AG09309 (cell line): Measurements from ENCODE around the gene CDR2L.
A peak's percentile ranks its signal among the peaks of the same experiment; 100 is the strongest.
"Not testable (repeated sequence)": the region's sequence is repeated elsewhere in the genome, so short reads cannot be mapped to it uniquely, and the experiment has no call there.

Experiments
- DNase-seq: peaks from one replicate; pipeline ENCODE4 v3.0.0-alpha.2; 2010; ENCODE audit warnings: low read depth
- H3K4me3 ChIP-seq: 2 replicates; pipeline ENCODE4 v1.5.1; 2011; ENCODE audit warnings: mild to moderate bottlenecking, low read depth, low read length, moderate library complexity; ENCODE audit not compliant: control insufficient read depth
- TF ChIP-seq, protein P1 (sequence below): IDR thresholded peaks from 2 replicates; pipeline ENCODE4 v1.5.1; 2011; ENCODE audit warnings: mild to moderate bottlenecking, low read depth, low read length, inconsistent platforms; ENCODE audit not compliant: insufficient read depth, control insufficient read depth; ENCODE audit errors: missing control alignments

The CDR2L gene

DNA sequence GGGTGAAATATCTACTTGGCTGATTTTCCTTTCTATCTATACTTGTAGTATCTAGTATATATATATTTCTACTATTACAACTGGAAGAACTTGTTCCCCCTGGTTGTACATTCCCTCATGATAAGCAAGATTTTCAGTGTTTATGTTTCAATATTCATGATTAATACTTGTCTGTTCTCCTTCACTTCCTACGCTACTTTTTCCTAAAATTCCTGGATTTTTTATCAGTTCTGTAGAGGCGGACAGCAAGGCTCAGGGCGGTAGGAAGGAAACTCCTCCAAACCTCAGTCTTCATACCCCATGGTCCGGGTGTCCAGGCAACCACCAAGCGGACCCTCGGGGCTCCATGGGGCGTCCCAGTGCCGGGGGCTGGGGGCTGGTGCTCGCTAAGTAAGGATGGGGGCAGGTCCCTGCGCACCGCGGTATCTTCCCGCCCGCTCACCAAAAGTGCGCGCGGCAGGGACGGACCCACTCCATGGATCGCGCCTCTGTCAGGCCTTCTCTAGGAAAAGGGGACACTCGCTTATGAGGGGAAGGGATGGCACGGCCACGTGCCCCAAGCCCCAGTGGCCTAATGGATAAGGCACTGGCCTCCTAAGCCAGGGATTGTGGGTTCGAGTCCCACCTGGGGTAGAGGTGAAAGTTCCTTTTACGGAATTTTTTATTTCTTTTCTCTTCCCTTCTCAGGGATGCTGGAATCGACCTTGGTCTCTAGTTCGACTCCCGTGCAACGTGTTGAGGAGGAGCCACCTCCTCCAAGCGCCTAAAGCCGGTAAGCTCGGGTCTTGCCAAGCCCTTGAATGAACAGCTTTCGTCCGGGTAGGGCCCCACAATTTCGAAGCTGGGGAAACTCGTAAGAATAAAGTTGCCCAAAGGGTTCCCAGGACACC lies 46.2 kb downstream of the CDR2L start:
- peak; percentile 71 for DNase-seq
- peak overlapping the region; percentile 67 for H3K4me3 ChIP-seq
- TF ChIP-seq, protein P1, sequence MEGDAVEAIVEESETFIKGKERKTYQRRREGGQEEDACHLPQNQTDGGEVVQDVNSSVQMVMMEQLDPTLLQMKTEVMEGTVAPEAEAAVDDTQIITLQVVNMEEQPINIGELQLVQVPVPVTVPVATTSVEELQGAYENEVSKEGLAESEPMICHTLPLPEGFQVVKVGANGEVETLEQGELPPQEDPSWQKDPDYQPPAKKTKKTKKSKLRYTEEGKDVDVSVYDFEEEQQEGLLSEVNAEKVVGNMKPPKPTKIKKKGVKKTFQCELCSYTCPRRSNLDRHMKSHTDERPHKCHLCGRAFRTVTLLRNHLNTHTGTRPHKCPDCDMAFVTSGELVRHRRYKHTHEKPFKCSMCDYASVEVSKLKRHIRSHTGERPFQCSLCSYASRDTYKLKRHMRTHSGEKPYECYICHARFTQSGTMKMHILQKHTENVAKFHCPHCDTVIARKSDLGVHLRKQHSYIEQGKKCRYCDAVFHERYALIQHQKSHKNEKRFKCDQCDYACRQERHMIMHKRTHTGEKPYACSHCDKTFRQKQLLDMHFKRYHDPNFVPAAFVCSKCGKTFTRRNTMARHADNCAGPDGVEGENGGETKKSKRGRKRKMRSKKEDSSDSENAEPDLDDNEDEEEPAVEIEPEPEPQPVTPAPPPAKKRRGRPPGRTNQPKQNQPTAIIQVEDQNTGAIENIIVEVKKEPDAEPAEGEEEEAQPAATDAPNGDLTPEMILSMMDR = no peak

DNA sequence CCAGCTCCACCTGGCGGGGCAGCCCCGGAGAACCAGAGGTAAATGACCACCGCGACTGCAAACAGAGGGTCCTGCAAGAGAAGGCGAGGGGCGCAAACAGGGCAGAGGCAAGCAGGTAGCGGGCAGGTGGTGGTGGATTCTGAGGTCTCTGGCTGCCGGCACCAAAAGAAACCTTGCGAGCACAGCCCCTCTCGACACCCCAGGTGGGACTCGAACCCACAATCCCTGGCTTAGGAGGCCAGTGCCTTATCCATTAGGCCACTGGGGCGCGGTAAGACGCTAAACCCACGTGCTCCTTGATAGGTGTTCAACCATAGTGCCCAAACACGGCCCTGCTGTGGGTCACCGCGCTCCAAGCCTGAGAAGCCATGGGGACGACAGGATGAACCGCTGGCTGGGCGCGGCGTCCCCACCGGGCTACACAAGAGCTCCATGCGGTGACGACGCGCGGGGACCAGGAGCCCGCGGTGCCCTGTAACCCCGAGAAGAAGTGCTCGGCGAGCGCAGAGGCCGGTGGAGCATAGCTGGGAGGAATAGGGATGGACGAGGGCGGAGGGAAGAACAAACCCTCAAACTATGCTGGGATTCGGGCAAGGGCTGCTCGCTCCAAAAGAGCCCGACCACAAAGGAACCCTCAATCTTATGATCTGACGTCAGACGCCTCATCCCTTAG lies 46.9 kb downstream of the CDR2L start:
- H3K4me3 ChIP-seq = peak overlapping the region; percentile 67
- TF ChIP-seq, protein P1 = peak; percentile 25
- DNase-seq = no peak

DNA sequence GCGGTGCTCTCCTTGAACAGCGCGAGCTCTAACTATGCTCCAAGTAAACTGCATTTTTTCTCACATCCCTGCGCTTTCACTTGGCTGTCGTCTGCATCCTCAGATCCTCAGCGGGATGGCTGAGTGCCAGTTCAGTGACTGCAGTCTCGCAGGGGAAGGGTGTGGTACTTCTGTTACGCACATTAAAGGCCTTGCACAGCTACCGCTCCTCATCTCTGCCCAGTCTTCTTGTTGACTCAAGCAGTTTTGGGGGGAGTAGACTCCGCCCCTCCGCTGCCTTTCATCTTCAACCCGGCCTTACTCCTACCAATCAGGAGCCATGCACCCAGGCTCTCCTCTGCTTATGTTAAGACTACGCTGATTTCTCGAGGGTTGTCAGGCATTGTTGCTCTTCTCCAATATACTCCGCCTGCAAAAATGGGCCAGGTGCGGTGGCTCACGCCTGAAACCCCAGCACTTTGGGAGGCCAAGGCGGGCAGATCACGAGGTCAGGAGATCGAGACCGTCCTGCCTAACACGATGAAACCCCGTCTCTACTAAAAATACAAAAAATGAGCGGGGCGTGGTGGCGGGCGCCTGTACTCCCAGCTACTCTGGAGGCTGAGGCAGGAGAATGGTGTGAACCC lies 49.3 kb downstream of the CDR2L start:
- TF ChIP-seq, protein P1 = no peak
- H3K4me3 ChIP-seq = no peak overlapping the region
- no peak for DNase-seq

DNA sequence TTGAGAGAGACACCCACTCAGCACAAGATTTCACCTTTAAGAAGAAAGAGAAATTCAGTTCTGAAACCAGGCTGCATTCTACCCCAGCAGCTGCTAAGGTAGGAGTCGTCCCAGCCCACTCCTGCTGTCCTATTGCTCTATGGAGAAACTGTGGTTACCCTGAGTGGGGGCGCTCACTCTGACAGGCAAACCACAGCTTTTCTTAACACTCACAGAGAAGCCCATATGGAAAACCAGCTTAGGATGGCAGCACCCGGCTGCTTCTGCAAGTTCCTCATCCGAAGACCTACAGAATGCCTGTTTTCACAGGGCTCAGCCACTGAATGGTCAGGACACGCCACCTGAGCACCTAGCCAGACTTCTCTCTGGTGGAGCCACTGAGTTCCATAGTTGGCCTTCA lies 51.8 kb downstream of the CDR2L start:
- TF ChIP-seq, protein P1 = no peak
- H3K4me3 ChIP-seq = no peak overlapping the region
- DNase-seq = no peak

DNA sequence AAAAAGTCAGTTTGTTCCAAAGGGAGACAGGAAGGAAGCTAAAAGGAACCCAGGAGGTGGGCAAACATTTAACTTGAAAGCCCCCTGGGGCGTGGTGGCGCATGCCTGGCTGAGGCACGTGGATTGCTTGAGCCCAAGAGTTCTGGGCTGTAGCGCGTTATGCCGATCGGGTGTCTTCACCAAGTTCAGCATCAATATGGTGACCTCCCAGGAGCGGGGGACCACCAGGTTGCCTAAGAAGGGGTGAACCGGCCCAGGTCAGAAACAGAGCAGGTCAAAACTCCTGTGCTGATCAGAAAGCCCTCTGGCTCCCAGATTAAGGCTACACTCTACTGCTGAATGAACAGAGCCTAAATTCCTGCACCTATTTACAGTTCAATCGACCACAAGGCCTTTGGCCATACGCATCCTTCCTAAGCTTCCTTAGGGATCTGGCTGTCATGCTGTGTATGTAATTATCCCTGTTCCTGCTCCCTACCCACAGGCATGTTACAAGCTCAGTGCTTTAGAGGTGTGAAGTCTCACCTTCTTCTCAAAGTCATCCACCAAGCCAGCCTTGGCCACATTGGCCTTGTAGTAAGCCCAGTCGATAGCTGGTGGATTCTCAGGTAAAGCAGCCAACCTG lies 54.3 kb downstream of the CDR2L start:
- TF ChIP-seq, protein P1 = no peak
- H3K4me3 ChIP-seq = no peak overlapping the region
- no peak for DNase-seq

DNA sequence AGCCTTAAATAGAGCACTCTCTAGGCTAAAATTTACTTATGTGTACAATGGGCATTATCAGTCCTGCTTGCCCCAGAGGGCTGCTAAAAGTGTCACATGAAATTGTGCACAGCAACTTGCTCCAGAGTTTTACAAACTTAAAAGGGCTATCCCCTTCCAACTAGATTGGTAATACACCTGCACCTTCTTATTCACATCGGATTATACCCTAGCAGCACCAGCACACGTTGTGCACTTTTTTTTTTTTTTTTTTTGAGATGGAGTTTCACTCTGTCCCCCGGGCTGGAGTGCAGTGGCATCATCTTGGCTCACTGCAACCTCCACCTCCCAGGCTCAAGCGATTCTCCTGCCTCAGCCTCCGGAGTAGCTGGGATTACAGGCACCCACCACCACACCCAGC lies 56.4 kb downstream of the CDR2L start:
- DNase-seq, H3K4me3 ChIP-seq: not testable (repeated sequence)
